NCI-H446 treated with DMSO at 0.1 percent for 48 hours (cell line): ENCODE results near the gene CTRB2.
"Not testable (repeated sequence)": the region's sequence is repeated elsewhere in the genome, so short reads cannot be mapped to it uniquely, and the experiment has no call there.

ENCODE experiments used
- DNase-seq: peaks from one replicate; lab custom pipeline; 2025; lab: John Stamatoyannopoulos, UW

Gene CTRB2

DNA sequence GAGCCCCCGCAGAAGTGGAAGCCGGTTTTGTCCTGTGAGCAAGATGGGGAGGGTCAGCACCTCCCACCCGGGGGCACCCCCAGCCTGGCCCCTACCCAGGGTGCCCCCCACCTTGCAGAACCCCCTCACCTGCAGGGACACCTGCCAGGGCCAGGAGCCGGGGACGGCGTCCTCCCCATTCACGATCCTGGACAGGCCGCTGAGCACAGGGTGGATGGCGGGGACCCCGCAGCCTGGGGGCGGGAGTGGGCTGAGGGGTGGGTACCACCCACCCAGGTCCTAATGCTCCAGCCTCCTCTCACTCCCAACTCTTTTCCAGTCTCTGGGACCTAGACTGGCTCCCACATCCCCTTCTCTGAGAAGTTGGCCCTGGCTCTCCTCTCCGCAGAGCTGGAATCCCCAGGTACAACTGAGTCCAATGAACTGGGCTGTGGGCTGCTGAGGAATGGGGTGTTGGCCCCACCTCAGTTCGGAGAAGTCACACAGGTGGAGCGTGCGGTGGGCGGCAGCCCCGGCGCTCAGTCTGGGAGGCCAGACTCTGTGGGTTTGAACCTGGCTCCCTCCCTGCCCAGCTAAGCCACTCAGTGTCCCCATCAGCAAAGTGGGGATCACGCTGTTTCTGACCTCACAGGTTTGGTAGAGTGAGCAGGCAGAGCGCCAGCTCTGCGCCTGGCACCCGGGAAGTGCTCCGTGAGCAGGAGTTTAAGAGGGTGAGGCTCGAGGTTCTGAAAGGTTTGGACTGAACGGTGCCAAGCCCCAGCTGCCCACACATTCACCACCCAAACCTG is 806 bp downstream of the CTRB2 start:
- not testable (repeated sequence) for DNase-seq

DNA sequence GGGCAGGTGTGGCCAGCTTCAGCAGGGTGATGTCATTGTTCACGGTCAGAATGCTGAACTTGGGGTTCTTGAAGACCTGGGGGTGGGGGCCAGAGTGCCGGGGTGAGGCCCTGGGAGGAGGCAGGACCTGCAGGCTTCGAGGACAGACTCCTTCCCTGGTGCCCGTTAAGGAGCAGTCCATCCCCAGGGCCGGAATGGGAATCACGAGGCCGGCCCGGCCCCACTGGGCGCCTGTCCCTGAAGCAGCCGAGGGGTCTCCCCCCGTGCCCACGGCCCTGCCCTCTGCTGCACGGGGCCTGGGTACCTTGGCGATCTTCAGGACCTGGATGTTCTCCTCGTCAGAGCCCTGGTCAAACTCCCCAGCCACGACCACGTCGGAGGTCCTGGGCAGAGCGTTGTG is 1.5 kb downstream of the CTRB2 start:
- DNase-seq = not testable (repeated sequence)

DNA sequence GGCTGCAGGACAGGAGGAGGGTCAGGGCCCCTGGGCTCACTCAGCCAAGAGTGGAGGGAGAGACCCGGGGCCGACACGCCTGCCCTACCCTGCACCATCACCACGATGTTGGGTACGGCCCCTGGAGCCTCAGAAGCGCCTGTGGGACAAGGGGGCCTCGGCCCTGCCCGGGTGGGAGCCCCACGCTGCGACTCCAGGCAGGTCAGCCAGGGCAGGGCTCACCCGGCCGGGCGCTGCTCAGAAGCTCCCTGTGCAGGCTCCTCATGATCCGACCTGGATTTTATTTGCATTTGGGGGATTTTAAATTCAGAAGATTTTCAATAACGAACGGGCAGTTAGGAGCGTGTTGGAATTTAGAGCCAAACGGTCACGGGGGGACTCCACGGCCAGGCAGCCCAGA is 2.1 kb downstream of the CTRB2 start:
- not testable (repeated sequence) for DNase-seq

DNA sequence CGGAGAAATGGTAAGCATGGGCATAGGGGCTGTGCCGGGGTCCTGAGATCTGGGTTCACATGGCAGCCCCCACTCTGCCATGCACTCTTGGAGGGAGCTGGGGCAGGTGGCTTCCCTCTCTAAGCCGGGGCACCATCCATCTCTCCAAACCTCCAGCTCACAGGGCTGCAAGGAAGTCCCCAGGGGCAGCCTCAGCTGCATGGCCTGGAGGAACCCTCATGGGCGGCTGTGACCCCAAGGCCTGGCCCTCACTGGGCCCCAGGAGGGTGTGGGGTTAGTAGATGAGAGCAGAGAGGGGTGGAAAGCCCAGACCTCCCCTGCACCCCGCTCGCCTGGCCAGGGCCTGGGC is 2.6 kb downstream of the CTRB2 start:
- DNase-seq = no peak

DNA sequence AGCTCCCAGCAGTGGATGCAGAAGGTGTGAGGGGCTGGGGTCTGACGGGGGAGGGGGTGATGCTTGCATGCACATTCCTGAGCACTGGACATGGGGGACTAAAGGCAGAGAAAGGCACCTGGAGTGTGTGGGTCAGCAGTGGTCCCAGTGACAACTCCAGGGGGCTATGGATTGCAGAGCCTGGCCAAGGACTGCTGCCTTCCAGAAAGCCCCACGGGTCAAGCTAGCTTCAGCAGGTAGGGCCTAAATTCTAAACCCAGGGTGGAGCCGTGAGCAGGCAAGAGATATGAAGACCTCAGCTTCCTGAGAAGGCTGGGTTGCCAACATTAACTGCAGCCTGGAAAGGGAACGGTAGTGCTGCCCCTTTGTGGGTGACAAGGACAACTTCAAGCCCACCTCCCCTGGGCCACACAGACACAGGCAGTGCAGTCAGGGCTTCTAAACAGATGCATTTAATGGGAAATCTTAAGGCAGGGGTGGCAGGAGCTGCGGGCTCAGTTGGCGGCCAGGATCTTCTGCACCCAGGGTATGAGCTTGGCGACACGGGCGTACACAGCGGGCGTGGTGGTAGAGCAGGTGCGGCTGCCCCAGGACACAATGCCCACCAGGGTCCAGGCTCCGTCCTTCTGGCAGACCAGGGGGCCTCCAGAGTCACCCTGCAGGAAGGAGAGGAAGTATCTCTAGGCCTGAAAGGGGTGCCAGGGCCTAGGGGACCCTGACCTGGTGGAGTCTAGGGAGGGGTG is 3.1 kb downstream of the CTRB2 start:
- no peak for DNase-seq

DNA sequence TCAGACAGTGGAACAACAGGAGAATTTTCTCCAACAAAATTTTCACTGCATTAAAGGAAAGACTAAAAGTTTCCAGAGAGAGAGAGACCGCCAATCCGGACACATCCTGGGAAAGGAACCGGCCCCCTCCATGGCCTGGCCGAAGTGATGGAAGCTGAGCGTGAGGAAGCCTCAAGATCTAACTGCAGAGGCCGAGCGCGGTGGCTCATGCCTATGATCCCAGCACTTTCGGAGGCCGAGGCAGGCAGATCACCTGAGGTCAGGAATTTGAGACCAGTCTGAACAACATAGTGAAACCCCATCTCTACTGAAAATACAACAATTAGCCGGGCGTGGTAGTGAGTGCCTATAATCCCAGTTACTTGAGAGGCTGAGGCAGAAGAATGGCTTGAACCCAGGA is 3.9 kb downstream of the CTRB2 start:
- DNase-seq = no peak

DNA sequence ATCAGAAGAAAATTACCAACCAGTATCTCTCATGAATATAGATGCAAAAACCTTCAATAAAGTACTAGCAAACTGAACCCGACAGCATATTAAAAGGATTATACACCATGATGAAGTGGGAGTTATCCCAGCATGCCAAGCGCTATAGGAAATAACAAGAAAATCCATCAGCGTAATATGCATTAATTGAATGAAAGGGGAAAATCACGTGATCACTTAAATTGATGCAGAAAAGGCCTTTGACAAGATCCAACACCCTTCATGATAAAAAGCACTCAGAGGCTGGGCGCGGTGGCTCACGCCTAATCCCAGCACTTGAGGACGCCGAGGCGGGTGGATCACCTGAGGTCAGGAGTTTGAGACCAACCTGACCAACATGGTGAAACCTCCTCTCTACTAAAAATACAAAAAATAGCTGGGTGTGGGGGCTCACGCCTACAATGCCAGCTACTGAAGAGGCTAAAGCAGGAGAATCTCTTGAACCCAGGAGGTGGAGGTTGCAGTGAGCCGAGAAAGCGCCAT is 4.8 kb downstream of the CTRB2 start:
- DNase-seq = no peak

DNA sequence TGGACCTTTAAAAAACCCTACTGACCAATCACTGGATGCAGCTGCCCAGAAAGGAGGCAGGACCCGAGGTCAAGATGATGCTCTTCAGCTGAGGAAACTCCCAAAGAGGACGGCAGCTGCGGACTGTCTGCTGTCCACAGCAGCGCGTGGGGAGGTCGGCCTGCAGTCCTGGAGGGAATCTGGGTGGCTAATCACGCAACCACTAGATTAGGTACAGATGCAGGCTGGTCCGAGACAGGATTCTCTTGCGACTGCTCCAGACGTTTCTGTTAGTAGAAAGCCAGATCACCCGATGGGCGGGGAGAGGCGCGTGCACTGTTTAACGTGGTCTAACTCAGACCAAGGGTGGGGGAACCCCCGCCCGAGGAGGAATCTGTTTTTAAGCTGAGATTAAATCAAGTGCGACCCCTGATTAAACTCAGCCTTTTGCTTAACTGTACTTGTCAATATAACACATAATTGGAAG is 8.8 kb downstream of the CTRB2 start:
- no peak for DNase-seq

DNA sequence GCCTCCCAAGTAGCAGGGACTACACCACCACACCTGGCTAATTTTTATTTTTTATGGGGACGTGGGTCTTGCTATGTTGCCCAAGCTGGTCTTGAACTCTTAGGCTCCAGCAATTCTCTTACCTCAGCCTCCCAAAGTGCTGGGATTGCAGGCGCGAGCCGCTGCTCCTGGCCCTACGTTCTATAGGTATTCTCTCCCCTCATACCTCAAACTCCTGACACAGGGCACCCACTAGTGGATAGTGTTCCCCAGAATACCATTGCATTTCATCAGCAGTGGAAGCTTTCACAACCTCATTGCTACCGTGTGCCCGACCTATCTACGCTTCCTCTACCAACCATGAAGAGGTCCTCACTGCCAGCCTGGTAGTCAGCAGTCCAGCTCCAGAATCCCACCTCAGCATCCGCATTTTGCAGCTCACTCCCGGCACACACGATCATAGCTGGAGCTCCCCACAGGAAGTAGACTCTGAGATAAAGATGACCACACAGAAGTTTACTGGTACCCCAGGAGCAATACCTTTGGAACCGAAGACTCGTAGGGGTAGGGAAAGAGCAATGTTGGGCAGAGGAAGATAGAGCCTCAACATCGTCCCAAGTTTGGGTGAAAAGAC is 9.3 kb downstream of the CTRB2 start:
- no peak for DNase-seq

DNA sequence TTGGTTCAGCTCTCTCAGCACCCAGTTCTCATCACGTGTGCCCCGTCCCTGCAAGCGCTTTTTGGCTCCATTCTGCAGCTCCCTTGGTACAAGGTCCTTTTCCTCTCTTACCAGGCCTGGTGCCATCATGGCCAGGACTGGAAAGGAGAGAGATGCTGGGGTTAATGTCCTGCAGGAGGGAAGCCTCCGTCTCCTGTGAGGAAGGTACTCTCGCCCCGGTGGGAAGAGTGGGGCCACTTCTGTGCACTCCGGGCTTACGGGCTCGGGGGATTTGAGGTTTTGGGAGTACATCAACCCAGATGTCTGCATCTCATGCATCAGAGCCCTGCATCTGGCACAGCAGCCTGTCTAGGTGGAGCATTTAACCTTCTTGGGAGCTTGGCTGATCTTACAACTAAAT is 10.1 kb downstream of the CTRB2 start:
- DNase-seq = no peak

DNA sequence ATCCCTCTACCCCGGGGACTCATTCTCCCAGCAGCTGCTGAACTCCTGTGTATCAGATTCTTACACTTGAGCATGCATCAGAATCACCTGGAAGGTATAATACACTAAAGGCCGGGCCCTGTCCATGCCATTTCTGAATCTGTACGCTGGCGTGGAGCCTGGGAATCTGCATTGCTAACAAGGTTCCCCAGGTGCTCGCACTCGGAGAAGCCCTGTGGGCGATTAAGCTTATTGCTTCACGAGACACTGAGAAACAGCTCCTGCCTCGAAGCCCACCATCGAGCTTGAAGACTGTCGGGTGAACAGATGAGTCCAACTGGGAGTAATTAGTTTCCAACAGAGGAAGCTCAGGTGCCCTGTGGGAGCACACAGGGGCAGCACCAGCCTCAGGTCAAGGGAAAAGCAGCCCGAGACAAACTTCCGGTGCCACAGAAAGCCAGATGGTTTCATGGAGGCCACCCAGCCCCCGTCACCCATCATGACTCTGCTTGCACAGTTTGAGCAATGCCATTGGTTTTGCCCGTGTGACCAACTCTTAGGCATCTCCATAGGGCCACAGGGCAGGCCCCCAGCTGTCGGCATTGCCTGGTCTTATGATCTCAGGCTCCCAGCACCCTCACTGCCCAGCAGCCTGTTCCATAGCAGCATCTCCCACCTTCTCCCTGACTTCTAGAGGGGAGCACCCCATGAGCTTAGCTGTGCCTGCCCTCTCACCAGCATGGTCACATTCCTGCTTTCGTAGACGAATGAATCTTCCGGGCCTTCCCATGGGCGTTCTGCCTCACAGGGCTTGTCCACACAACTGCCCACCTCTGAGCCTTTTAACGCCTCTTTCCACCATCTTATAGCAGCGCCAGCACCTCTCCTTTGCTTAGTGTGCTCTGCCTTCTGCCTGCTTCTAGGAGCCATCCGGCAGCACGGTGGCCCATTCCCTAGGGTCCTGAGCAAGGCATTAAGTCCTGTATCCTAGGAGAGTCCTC is 10.9 kb downstream of the CTRB2 start:
- no peak for DNase-seq

DNA sequence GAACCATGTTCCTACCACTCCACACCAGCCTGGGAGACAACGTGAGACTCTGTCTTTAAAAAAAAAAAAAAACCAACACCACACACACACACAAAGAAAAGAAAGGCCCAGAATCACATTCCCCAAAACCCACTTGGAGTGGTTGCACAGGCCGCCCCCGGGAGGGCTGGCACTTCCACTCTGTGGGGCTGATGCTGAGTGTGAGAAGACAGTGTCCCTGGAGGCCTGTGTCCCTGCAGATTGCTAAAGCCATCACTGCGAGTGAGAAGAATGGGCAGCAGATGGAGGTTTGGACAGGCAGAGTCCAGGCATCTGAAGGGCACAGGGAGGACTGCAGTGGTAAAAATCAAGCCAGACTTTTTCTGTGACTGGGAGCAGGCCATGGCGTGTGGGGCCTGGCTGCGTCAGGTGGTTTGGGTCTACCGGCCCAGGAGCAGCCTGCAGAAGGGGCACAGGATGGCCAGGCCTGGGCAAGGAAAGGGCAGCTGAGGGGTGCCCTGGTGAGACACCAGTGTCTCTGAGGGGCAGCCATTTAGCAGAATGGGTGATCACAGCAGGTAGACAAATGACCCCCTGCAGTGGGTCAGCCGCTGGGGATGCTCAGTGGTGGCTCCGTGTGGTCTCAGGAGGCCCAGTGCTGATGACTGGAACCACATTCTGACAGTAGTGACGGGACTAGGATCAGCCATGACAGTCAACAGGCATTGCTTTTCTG is 13.1 kb downstream of the CTRB2 start:
- no peak for DNase-seq

DNA sequence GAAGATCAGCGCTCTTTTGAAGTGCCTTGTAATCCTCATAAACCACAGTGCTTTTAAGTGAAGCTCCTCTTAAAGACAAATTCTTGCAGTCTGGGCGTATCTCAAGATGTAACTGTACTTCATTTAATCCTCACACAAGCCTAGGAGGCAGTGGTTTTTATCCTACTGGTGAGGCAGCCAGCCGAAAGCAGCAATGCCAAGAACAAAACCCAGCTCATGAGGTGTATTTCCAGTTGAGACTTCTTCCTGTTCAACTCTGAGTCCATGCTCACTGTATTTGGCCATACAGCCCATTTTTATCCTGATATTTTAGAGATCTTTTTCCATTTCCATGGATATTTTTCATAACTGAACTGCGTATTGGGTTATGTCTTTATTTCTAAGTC is 13.7 kb downstream of the CTRB2 start:
- no peak for DNase-seq

DNA sequence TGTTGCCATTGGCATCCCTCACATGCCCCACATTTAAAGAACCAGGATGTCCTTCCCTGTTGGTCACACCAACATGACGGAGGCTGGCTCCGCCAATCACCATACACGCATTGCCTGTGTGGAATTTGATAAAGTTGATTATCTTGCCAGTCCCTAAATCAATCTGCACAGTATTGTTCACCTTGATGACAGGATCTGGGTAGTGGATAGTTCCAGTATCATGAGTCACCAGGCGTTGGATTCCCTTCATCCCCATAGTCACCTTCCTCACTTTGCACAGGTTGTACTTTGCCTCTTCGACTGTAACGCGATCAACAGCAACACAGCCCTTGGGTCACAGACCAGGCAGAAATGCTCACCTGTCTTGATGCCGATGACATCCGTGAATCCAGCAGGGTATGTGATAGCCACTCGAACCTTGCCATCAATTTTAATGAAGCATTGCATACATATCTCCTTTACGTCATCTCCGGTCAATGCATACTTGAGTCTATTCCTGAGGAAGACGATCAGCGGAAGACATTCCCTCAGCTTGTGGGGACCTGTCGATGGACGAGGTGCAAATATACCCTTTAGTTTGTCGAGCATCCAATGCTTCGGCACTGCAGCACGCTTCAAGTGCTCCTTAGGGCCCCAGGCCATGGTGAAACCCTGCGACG is 14.2 kb downstream of the CTRB2 start:
- no peak for DNase-seq

DNA sequence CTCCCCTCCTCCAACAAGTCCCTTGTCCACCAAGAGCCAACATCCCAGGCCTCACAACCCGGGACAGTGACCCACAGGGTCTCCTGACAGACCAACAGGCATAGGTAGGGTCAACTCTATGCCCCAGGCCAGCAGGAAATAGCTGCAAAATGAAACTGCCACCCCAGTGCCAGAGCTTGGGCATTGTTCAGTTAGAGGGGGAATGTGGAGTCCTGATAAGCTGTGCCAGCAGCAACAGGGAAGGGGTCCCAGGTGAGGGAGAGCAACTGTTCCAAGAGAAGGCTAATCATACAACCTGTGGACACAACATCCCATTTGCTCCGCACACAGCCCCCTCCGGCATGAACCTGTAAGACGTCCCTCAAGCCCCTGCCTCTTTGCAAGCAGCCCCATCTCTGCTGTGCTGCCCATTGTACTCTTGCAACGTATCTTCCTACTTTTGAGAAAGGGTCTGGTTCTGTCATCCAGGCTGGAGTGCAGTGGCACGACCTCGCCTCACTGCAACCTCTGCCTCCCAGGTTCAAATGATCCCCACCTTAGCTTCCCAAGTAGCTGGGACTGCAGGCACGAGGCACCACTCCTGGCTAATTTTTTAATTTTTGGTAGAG is 17.2 kb downstream of the CTRB2 start:
- no peak for DNase-seq

DNA sequence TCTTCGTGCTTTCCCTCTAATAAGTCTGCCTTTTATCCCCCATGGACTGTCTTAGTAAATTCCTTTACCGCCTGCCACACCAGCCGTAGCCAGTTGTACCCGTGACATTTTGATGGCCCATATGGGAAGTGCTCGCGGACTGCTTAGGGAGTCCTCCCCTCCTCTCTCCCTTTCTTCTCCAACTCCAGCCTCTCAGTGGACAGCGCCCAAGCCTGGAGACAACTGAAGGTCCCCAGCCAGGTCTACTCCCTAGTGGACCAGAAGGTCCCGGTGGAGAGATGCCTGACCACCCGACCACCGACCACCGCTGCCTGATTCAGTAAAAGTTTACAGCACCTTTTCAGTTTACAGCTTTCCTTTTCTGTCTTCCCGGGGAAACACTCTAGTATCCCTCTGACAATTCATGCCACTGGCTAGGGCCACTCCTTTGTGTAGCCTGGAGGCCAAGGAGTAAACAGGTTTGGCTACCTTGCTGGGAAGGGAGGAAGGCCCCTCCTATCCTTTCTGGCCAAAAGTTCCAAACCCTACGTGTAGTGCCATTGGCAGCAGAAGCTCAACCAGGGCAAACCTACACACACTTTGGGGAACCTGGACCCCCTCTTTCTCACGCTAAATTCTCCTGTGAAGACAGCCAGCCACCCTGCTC is 18.0 kb downstream of the CTRB2 start:
- no peak for DNase-seq

DNA sequence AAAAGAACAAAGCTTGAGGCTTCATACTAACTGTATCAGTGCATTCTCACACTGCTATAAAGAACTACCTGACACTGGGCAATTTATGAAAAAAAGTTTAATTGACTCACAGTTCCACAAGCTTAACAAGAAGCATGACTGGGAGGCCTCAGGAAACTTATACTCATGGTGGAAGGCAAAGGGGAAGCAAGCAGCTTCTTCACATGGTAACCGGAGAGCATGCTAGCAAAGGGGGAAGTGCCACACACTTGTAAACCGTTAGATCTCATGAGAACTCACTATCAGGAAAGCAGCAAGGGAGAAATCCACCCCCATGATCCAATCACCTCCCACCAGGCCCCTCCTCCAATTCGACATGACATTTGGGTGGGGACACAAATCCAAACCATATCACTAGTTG is 25.3 kb downstream of the CTRB2 start:
- DNase-seq = no peak

DNA sequence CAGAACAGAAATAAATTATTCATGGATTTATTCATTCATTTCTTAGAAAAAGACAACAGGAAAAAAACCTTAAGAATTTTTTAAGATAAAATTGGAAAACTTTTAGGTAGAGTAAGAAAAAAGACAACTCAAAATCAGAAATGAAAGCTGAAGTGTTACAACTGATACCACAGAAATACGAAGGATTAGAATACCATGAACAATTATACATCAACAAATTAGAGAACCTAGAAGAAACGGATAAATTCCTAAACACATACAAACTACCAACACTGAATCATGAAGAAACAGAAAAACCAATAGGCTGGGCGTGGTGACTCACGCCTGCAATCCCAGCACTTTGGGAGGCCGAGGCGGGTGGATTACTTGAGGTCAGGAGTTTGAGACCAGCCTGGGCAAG is 27.8 kb downstream of the CTRB2 start:
- no peak for DNase-seq

DNA sequence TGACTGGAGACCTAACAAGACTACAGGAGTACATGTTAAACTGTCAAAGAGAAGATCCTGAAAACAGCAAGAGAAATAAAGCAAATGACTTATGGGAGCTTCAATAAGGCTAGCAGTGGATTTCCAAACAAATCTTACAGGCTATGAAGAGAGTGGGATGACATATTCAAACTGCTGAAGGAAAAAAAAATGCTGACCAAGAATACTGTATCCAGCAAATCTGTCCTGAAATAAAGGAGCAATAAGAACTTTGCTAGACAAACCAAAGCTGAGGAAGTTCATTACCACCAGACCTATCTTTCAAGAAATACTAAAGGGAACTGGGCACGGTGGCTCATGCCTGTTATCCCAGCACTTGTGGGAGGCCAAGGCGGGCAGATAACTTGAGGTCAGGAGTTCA is 30.0 kb downstream of the CTRB2 start:
- DNase-seq = no peak

DNA sequence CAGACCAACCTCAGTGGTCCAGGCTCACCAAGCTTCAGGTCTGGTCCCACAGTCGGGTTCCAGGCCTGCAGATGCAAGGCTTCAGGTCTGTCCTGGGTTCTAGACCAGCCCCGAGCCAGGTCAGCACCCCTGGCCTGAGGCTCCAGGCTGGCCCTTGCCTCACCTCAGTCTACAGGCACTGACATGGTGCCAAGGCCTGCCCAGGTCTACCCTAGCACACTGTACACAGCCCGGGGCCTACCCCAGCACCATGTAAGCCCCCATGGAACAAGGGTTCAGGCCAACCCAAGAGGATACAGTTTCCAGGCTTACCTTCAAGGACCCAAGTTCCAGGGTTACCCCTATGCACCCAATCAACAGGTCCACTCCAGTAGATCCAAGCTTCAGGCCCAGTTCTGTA is 31.9 kb downstream of the CTRB2 start:
- DNase-seq = no peak
